WERI-Rb-1 (cell line): Measurements from ENCODE around the gene ZPBP.

Experiments used
- DNase-seq: peaks from one replicate; pipeline ENCODE4 v3.0.0-alpha.2; 2020
- H3K27ac ChIP-seq: fragments of 250-450 bp; sonication (Bioruptor Pico); 2 replicates; pipeline ENCODE4 v1.5.1; 2020; ENCODE audit warnings: mild to moderate bottlenecking, moderate library complexity
- H3K27me3 ChIP-seq: fragments of 250-450 bp; sonication (Bioruptor Pico); 2 replicates; pipeline ENCODE4 v1.5.1; 2021; ENCODE audit warnings: mild to moderate bottlenecking, low read depth, moderate library complexity; ENCODE audit not compliant: insufficient read depth, severe bottlenecking
- H3K36me3 ChIP-seq: fragments of 250-450 bp; sonication (Bioruptor Pico); 2 replicates; pipeline ENCODE4 v1.5.1; 2020; ENCODE audit warnings: mild to moderate bottlenecking, moderate library complexity
- H3K4me3 ChIP-seq: 2 replicates; pipeline ENCODE4 v1.5.1; 2011; ENCODE audit warnings: low read depth, mild to moderate bottlenecking, control low read depth, low read length
- H3K9me3 ChIP-seq: fragments of 250-450 bp; sonication (Bioruptor Pico); 2 replicates; pipeline ENCODE4 v1.5.1; 2021; ENCODE audit warnings: mild to moderate bottlenecking, moderate library complexity; ENCODE audit not compliant: severe bottlenecking
- TF ChIP-seq, protein P1 (sequence below): IDR thresholded peaks from 2 replicates; pipeline ENCODE4 v1.5.1; 2011; ENCODE audit warnings: low read depth, mild to moderate bottlenecking, control low read depth, inconsistent platforms, low read length

ZPBP gene

DNA sequence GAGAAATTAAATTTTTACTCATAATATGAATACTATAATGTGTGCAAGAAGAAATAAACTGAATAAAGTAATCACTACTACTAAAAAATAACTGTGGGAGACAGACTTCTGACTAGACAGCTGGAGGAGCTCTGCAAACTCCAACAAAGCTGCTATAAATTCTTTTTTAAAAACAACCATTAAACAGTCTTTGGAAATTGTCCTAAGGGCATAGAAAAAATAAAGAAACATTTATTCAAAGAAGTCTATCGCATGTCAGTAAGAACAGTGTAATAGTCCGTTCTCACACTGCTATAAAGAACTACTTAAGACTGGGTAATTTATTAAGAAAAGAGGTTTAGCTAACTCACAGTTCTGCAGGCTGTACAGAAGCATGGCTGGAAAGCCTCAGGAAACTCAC lies 56.0 kb downstream of the ZPBP start:
- Histone ChIP-seq H3K36me3 (no peaks in the 10 kb centered on the region), H3K27me3 (no peaks in the 10 kb centered on the region), H3K9me3 (no peaks in the 10 kb centered on the region), H3K27ac (no peak overlapping the region), H3K4me3 (no peak overlapping the region)
- TF ChIP-seq, protein P1, sequence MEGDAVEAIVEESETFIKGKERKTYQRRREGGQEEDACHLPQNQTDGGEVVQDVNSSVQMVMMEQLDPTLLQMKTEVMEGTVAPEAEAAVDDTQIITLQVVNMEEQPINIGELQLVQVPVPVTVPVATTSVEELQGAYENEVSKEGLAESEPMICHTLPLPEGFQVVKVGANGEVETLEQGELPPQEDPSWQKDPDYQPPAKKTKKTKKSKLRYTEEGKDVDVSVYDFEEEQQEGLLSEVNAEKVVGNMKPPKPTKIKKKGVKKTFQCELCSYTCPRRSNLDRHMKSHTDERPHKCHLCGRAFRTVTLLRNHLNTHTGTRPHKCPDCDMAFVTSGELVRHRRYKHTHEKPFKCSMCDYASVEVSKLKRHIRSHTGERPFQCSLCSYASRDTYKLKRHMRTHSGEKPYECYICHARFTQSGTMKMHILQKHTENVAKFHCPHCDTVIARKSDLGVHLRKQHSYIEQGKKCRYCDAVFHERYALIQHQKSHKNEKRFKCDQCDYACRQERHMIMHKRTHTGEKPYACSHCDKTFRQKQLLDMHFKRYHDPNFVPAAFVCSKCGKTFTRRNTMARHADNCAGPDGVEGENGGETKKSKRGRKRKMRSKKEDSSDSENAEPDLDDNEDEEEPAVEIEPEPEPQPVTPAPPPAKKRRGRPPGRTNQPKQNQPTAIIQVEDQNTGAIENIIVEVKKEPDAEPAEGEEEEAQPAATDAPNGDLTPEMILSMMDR = no peak
- DNase-seq = no peak

DNA sequence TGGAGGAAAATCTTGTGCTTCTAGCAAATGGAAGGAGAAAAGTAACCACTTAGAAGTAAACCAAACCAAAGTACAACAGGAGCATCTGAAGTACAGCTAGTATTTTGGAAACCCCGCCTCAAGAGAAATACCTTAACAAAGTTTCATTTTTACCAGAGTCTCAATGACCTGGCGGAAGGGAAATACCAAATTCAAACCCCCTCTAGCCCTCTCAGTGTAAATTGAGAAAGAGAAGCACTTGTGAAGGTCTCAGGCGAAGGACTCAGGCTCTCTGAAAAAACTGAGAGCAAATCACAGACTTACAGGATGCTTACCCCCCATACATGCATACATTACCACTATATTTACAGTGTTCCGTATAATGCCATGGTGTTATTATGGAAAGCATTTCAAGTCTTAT lies 70.1 kb downstream of the ZPBP start:
- TF ChIP-seq, protein P1 = no peak

DNA sequence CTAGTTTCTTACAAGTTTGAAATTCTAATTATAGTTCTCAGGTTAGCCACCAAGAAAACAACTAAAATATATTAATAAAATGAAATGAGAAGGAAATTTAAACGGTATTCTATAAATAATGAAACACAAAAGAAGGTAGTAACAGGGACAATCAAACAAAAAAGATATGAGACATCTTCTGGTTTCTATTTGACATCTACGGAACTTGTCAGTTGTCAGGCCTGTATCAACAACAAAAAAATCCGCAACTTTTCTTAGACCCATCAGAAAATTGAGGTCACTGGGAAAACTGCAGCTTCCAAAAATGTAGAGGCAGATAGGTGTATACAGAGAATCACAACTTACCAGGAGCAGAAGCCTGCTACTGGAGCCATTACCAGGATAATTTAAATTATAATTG lies 70.6 kb downstream of the ZPBP start:
- no peaks in the 10 kb centered on the region for H3K27me3 ChIP-seq
- no peak overlapping the region for H3K4me3 ChIP-seq
- TF ChIP-seq, protein P1 = no peak
- H3K9me3 ChIP-seq = no peaks in the 10 kb centered on the region
- no peak for DNase-seq
- H3K36me3 ChIP-seq = no peaks in the 10 kb centered on the region
- H3K27ac ChIP-seq = no peak overlapping the region

More for the DNA sequence above, 70.1 kb downstream of the ZPBP start:
- Histone ChIP-seq H3K36me3 (no peaks in the 10 kb centered on the region), H3K9me3 (no peaks in the 10 kb centered on the region), H3K27ac (no peak overlapping the region), H3K27me3 (no peaks in the 10 kb centered on the region), H3K4me3 (no peak overlapping the region)
- DNase-seq = no peak

DNA sequence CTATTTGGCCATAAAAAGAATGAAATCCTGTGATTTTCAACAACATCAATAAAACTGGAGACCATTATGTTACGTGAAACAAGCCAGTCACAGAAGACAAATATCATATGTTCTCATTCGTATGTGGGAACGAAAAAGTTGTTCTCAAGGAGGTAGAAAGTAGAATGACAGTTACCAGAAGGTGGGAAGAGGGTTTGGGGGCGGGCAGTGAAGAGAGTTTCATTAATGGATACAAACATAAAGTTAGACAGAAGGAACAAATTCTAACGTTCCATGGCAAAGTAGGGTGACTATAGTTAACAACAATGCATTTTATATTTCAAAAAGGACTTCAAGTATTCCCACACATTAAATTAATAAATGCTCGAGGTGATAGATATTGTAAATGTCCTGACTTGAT lies 97.4 kb downstream of the ZPBP start:
- Histone ChIP-seq H3K27me3 (no peaks in the 10 kb centered on the region), H3K9me3 (no peaks in the 10 kb centered on the region), H3K4me3 (no peak overlapping the region), H3K27ac (no peak overlapping the region), H3K36me3 (no peaks in the 10 kb centered on the region)
- TF ChIP-seq, protein P1 = no peak
- no peak for DNase-seq

DNA sequence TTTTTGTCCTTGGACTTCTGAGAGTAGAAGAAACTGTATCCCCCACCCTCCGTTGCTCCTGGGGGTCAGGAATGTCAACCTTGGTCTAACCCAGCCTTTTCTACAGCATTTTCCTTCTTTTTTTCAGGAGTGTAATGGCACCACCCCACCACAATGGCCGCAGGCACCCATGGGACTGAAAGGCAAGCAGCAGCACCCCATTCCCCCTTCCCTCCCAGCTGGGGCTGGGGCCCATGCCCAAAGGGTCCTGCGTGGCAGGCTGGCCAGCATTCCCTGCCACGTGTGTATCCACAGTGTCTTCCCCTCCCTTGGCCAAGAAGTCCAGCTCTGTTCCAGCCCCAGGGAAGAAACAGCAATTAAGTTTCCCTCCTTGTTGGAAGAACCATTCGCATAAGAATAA lies 106.9 kb downstream of the ZPBP start:
- no peaks in the 10 kb centered on the region for H3K27me3 ChIP-seq
- TF ChIP-seq, protein P1 = no peak
- H3K27ac ChIP-seq = no peak overlapping the region
- H3K4me3 ChIP-seq = no peak overlapping the region
- peaks cover 4% of the 10 kb centered on the region for H3K9me3 ChIP-seq
- DNase-seq = no peak
- no peaks in the 10 kb centered on the region for H3K36me3 ChIP-seq

DNA sequence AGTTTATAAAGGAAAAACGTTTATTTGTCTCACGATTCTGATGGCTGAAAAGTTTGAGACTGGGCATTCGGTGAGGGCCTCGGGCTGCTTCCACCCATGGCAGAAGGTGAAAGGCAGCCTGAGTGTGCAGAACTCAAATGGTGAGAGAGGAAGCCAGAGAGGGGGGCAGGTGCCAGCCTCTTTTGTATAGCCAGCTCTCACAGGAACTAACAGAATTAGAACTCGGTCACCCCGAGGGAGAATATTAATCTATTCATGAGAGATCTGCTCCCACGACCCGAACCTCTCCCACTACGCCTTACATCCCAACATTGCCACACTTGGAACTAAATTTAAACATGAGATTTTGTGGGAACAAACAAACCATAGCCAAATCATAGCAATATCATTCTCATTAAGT lies 112.6 kb downstream of the ZPBP start:
- no peak for DNase-seq
- Histone ChIP-seq H3K9me3 (no peaks in the 10 kb centered on the region), H3K27me3 (no peaks in the 10 kb centered on the region), H3K36me3 (no peaks in the 10 kb centered on the region), H3K27ac (no peak overlapping the region), H3K4me3 (no peak overlapping the region)
- TF ChIP-seq, protein P1 = no peak
